NCI-H1930 (cell line): ENCODE data around the gene SDF2.

ENCODE experiments used
- DNase-seq, 2 experiments: peaks; one replicate each; lab custom pipeline; 2025; lab: John Stamatoyannopoulos, UW

Gene SDF2, protein sequence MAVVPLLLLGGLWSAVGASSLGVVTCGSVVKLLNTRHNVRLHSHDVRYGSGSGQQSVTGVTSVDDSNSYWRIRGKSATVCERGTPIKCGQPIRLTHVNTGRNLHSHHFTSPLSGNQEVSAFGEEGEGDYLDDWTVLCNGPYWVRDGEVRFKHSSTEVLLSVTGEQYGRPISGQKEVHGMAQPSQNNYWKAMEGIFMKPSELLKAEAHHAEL

DNA sequence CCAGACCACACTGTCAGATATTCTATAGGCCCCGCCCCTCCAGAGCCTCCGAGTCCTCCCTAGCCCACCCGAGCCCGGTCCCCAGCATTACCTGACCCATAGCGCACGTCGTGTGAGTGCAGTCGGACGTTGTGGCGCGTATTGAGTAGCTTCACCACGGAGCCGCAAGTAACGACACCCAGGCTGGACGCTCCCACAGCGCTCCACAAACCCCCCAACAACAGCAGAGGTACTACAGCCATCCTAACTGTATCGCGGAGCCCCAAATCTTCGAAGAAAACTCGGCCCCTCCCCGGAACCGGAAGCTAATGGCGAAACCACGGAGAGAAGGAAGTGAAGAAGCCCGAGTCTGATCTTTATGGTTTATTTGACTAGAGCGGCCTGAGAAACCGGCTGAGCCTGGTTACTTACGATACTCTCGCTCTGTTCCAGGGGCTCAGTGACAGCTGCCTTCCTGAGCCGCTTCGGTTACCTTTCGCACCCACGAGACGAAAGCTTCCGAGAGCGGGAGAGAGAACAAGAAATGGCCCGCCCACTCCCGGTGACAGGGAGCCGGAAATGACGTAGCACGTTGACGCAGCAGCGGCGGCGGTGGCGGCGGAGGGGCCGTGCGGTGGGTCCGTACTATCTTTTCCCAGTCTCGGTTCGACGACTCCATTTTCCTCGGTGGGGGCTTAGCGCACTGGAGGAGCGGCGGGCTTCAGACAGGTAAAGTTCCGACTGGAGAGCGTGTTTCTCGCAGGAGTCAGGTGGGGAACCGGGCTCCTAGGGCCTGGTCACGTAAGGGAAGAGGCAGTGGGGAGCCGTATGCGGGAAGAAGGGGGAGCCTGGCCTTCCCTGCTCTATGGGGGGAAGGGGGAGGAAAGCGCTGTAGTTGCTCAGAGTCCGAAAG is at the start of gene SDF2, which contains the start of gene SUPT6H:
Gene SDF2 (minus strand): TSS at position 272 of the 892 bp plus-strand sequence. CDS start 30 bp downstream, at position 242.
Gene SUPT6H (plus strand): TSS at position 571 of the 892 bp plus-strand sequence. CDS start 11,197 bp downstream, outside the sequence.
- DNase-seq: peak; percentile 75 to 83

DNA sequence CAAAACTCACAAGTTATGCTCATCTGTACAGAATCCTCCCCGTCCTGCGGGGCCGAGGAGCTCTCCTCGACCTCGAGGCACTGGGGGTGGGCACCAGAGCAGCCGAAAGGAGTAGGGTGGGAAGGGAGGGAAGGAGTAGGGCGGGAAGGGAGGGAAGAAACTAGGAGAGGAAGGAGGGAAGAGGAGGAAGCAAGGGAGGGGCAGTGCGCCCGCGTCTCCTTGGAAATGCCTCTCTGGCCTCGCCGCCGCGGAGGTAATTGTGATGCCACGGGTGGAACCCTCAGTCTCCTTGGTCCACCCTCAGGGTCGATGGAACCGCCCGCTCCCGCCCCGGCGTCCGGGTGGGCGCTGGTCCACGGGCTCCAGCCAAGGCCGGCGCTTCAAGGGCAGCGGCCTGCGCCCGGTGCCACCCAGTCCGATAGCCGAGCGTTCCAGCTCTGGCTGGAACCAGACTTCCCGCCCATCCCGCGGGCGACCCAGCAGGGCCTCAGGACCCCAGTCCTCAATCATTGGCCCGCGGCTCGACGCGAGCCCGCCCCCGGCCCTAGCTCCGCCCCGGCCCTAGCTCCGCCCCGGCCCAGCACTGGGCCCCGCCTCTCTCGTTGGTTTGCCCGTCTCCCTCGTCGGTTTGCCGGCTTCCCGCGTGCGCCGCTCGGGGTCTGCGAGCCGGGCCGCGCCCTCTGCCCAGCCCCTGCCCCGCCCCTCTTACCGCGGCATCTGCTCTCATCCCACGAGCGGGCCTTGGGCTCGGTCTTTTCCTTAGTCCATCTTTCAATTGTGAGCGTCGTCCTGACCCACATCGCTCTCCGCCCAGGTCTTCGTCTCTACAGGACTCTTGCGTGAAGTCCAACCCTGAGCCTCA is 49.4 kb upstream of the SDF2 start:
- DNase-seq: peak; percentile 89 to 92

DNA sequence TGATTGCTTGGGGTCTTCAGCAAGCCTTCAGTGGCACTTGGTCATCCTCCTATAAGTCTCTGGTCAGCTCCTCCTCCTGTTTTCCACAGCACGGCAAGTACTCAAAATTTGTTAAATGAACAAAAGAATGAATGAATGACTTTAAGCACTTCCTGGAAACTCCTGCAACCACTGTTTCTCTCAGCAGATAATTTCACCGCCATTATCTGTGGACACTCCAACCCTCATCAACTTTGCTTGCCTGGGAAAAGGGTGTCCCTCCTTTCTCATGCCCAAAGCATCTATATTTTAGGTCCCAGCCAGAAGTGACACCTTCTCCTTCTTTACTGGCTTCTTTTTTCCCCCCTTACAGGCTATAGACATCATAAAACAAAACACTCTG is 45.6 kb upstream of the SDF2 start:
- DNase-seq: no peak

DNA sequence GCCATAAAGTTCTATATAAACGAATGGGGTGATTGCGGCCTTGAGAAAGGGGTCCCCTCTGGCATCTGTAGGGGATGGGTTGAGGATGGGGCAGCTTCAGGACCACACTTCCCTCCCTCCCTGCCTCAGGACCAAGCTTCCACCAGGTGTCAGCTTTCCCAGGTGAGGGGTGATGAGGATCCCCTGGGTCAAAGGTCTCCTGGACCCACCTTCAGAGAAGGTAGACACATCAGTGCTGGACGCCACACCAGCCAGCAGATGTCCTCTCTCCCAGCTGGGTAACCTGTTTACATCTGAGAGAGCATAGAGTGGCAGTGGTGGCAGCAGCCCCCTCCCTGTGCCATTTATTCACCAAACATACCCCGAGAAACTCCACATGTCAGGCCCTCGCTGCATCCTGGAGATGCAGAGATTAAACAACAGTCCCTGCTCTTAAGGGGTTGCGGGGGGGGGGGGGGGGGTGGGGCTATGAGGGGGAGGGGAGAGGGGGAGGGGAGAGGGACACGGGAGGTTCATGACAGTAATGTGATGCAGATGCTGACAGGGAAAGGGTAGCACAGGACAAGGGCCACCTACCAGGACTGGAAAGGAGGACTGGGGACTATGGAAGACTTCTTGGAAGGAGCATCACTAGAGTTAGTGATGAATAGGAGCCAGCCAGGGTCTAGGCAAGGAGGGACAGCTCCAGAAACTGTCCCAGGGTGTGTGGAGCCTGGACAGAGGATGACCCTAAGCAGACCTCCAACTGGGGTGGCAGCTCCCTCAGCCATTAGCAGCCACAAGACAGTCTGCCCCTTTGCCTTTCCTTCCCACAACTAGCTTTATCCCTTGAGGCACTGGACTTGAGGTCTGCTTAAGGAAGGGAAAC is 45.0 kb upstream of the SDF2 start:
- no peak for DNase-seq

DNA sequence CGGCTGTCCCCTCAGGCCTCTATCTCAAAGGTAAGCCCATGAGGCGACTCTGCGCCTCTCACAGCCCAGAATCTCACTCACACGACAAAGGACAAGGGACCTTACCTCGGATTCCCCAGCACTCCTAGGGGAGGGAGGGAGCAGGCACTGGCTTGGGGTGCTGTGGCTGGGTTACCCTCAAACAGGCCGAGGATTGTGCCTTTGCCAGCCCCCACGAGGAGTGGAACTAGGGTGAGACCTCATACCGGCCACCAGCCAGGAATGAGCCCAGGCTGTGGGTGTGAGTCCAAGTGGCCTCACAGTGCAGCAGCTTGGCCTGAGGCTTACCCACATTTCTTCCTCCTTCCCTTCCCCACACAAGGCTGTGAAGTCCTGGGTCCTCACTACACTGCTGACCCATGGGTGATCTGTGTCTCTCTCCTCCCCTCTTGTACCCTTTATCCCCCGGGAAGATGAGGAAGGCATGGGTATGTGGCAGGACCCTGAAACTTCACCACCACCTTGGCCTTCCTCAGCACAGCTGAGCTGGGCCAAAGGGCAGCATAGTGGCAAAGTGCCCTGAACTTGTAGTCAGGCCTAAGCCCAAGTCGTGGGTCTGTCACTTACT is 44.1 kb upstream of the SDF2 start:
- no peak for DNase-seq

DNA sequence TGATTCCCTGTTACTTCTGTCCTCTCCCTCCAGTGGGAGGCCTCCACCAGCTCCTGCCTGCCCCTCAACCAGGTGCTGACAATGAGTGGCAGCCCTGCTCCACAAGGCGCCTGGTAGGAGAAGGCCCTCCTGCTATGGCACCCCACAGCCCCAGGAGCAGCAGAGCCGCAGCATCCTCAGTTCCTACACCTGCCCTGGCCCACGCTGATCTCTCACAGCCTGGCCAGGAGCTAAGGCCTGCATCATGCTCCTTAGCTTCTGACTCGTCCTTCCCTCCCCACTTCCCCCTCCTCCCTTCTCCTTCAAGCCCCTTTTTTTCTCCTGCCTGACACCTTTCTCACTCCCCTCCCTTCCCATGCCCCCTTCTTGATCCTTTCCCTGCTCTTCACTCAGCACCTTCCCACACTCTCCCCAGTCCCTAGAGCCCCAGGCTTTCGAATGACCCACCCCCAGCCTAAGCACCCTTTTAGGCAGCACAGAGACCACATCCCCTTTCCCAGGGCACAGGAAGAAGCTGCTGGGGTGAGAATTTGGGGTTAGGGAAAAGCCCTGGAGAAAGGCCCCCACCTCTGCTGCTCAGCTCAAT is 43.5 kb upstream of the SDF2 start:
- no peak for DNase-seq

DNA sequence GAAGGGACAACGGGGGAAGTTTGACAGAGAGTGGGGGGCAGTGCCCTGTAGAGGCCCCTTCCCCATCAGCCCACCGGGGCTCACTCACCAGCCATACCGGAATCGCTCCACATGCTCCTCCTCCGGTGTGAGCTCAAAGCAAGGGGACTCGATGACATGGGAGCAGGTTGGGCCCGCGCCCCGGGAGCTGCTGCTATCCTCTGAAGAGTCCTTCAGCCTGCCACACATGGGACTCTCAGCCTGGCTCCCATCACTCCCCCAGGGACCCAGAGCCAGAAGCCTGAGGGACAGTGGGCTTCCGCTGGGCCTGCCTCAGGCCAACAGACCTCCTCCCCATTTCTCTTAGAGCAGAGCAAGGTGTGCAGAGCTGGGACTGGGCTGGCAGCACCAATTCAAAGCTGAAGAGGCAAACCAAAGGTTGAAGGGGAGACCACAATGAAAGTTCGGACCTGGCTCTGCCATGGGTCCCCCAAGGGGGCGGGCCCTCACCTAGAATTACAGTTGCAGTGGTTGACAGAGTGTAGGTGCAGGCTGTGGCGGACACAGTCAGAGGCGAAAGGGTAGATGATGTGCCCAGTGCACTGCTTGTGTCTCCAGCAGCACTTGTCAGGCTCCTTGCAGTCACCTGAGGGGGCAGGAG is 42.6 kb upstream of the SDF2 start:
- DNase-seq: no peak

DNA sequence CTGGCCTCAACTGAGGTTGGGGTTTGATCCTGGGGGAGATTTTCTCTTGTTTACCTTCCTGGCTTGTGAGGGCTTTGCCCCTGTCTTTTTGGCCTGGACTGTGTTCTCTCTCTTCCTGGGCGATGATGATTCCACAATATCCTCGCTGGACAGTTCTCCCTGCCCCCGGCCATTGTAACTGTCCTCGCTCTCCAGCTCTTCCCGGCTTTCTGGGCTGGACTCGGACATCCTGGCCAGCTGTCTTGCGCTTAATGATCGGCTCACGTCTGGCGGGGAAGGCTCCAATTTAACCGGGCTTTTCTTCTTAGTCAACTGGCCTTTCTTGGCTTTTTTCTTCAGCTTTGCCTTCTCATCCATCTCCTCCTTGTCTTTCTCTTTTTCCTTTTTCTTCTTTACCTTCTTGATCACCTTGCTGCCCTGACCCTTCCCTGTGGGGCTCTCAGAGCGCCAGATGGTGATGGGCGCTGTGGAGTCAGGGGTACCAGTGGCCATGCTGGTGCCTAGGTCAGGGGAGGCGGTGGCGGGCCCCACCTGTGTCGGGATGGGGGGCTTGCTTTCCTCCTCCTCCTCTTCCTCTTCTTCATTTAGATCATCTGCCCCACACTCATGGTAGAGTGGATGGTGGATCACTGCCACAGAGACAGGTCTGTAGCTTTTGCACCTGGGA is 42.0 kb upstream of the SDF2 start:
- no peak for DNase-seq

DNA sequence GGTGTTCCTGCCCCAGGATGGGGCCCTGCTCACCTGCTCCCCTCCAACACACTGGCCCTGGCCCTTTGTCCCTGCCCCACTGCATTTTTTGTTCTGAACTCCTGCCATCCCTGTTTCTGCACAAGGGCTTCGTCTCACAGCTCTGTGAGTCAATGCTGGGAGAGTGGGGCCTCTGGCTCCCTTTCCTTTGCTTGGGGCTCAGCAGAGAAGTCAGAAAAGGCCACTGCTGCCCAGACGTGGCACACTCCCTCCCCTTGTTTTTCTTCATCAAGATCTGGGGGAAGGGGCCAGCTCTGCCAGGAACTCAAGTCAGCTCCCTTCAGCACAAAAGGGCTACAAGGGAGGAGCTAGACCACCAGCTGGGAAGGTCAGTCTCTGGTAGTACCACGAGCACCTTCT is 41.0 kb upstream of the SDF2 start:
- DNase-seq: no peak

DNA sequence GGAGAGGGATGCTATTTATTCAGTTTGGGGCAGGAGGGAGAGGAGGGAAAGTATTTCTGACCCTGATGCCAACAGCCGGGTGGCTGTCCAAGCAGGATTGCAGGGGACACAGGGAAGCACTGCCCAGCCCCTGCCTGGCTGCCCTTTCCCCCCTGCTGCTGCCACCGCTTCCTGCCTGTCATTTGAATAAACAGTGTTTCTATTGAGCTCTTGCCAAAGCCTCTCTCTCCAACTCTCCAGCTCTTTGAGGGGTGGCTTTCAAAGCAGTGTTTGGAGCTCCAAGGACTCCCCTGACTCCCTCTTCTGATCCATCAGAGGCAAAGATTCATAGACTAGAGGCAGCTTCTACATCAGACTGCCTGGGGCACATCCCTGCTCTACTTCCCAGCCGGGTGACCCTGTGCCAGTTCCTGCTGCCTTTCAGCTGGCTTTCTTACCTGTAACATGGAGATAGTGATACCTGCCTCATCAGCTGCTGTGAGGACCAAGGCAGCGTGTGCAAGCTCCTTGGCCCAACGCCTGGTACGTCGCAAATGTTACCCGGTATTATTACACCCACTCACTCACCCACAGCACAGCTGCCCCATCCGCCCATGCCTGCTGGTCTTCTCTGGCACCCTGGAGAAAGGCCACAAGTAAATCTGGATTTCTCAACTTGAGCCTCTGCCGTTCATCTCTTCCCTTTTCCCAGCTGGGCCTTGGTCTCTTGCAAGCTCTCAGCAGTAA is 40.5 kb upstream of the SDF2 start:
- DNase-seq: no peak

DNA sequence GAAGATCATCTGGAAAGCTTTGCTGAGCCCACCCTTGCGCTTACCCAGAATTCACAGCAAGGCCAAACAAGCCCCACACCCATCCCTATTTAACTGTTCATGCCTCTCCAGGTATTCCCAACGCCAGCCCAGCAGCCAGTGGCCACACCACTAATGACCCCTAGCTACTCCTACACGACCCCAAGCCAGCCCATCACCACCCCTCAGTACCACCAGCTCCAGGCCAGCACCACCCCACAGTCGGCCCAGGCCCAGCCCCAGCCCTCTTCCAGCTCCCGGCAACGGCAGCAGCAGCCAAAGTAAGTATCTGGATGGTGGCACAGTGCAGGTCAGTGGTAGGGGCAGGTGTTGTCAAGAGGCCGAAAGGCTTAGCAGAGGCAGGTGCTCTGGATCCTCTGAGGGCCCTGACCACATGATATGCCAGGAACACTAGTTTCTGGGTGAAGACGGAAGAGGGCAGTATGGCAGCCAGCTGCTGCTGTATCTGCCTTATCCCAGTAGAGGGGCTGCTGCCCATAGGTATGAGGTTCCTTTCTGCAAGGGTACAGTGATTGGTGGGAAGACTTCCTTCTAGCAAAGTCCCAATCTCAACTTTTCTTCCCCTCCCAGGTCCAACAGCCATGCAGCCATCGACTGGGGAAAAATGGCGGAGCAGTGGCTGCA is 39.3 kb upstream of the SDF2 start:
- DNase-seq: no peak

DNA sequence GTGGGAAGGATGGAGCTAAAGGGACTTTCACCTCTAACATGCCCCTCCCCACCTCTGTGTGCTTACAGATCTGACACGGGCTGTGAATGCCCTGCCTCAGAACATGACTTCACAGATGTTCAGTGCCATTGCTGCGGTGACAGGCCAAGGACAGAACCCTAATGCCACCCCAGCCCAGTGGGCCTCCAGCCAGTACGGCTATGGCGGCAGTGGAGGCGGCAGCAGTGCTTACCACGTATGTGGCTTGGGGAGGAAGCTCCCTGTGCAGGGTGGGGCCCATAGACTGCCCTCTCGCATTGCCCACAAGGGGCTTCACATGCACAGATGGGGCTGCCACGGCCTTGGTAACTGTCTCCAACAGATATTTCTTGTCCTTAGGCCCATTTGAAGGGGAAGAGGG is 38.6 kb upstream of the SDF2 start:
- no peak for DNase-seq

DNA sequence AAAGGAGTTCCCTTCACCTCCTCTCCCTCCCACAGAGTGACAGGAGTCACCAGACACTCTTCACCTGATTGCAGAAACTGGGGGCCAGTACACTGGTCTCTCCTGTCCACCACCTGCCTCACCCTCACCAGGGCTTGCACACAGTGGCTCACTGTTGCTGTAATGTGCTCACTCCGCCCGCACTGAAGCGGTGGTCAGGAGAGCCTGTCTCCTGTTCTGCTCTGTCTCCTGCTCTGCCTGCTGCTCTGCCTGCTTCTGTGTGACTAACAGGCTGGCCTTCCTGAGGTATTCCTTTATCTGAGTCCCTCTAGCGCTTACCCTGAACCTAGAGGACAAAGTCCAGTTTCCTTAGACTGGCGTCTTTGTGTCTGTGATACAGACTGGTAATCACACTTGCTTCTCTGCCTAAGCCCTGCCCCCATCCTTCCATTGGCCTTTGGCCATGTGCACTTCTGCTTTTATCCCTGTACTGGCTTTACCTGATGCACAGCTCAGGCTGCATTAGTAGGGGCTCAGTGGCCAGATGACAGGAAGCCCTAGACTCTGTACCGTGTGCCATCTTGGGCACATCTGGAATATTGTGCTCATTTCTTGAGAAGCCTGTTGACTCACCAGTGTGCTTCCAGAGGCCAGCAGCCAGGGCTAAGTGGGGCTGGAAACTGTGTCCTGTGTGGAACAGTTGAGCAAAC is 36.7 kb upstream of the SDF2 start:
- no peak for DNase-seq

DNA sequence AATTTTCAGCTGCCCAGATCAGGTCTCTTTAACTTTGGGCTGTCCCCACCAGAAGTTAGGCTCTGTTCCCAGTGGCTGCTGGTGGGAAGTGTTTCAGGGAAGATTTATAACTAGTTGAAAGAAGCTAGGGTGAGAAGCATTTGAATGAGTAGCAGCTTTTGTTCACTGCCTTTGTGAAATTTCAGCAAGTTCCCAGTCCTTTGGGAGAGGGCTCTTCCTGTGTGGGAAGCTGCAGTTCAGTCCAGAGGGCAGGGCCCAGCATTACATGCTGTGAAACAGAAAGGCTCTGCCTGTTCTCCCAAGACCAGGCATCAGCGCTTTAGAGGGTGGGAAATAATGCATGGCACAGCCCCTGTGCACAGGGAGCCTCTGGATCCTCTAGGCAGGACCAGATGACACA is 32.2 kb upstream of the SDF2 start:
- no peak for DNase-seq

DNA sequence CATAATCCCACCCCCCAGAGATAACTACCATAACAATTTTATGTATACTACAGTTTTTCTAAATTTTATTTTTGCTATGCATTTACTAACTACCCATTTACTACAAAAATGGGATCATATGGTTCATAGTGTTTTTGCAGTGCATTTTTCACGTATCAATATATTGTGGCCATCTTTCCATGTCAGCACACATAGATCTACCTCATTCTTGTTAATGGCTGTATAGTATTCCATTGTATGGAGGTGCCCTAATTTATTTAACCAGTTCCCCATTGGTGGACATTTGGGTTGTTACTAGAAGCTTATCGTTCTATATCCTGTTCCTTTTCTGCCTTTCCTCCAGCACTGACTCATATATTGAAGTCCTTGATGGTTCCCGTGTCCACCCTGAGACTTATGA is 27.3 kb upstream of the SDF2 start:
- no peak for DNase-seq

DNA sequence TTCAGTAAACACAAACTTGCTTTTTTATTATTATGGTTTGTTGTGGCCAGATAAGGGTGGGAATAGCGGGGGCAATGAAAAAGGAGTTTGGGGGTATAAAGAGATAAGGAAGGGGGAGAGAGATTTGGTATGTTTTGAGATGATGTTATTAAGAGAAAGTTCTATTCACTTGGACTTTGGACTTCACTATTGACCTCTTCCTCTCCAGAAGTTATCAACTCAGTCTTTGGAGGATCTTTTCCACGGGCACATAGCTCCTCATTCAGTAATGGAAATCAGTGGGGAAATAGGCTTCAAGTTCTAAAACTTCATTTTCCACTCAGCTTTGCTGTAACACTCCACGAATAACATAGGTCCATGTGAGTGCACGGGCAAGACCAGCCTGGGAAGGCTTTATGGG is 26.8 kb upstream of the SDF2 start:
- DNase-seq: no peak

DNA sequence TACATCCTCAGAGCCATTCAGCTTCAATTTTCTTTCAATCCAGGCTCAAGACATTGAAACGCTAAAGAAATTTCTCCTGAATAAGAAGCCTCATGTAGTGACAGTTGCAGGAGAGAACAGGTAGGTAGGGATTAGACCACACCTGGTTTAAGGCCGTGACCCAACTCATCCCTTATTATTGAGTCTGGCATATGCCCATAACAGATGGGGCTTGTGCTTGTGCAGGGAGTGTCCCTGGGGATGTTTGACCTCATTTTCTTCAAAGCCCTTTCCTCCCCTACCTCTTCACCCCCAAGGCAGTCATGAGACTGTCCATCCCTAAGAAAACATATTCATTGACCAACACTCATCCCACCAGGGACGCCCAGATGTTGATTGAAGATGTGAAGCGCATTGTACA is 24.6 kb upstream of the SDF2 start:
- no peak for DNase-seq

DNA sequence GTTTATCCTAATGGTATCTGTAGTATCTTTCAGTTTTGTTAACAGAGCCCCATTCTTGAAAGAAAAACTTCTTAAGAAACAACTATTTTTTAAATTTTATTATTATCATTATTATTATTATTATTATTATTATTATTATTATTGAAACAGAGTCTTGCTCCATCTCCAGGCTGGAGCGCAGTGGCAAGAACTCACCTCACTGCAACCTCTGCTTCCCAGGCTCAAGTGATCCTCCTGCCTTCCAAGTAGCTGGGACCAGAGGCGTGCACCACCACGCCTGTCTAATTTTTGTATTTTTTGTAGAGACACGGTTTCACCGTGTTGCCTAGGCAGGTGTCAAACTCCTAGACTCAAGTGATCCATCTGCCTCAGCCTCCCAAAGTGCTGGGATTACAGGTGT is 23.7 kb upstream of the SDF2 start:
- no peak for DNase-seq
